H9 (cell line): Measurements from ENCODE around the gene BLMH. TPM values are rescaled to one million over a fixed set of nuclear protein-coding genes. Genes with fewer than 3 reads are reported as not detected.

Experiments used
- DNase-seq: peaks from one replicate; pipeline ENCODE4 v3.0.0-alpha.2; 2017
- H2AFZ ChIP-seq: one replicate; pipeline ENCODE4 v1.6.1; 2013; ENCODE audit warnings: mild to moderate bottlenecking, low read length, control low read depth, moderate library complexity
- H2AK5ac ChIP-seq: 2 replicates; pipeline ENCODE4 v1.6.1; 2013; ENCODE audit warnings: low read length, control low read depth, mixed read lengths; ENCODE audit not compliant: insufficient read length
- H2BK120ac ChIP-seq: one replicate; pipeline ENCODE4 v1.6.1; 2013; ENCODE audit warnings: low read depth, mild to moderate bottlenecking, low read length, control low read depth, inconsistent platforms; ENCODE audit not compliant: poor library complexity, severe bottlenecking
- H2BK12ac ChIP-seq: 2 replicates; pipeline ENCODE4 v1.6.1; 2013; ENCODE audit warnings: low read length, control low read depth, mixed read lengths, low read depth; ENCODE audit not compliant: insufficient read length
- H2BK15ac ChIP-seq: 2 replicates; pipeline ENCODE4 v1.6.1; 2013; ENCODE audit warnings: low read depth, low read length, control low read depth
- H2BK20ac ChIP-seq: one replicate; pipeline ENCODE4 v1.6.1; 2013; ENCODE audit warnings: low read depth, mild to moderate bottlenecking, low read length, control low read depth, inconsistent platforms; ENCODE audit not compliant: poor library complexity, severe bottlenecking
- H2BK5ac ChIP-seq: 2 replicates; pipeline ENCODE4 v1.6.1; 2013; ENCODE audit warnings: low read length, control low read depth, mixed read lengths; ENCODE audit not compliant: insufficient read length
- H3K14ac ChIP-seq: 2 replicates; pipeline ENCODE4 v1.6.1; 2013; ENCODE audit warnings: low read length, control low read depth; ENCODE audit not compliant: insufficient read depth
- H3K18ac ChIP-seq: 2 replicates; pipeline ENCODE4 v1.6.1; 2013; ENCODE audit warnings: low read depth, mild to moderate bottlenecking, mixed read lengths, low read length, control low read depth; ENCODE audit not compliant: insufficient read length
- H3K23ac ChIP-seq: 2 replicates; pipeline ENCODE4 v1.6.1; 2013; ENCODE audit warnings: low read length, control low read depth, mixed read lengths, low read depth; ENCODE audit not compliant: insufficient read length
- H3K23me2 ChIP-seq: 2 replicates; pipeline ENCODE4 v1.6.1; 2013; ENCODE audit warnings: low read depth, mild to moderate bottlenecking, mixed read lengths, low read length, control low read depth; ENCODE audit not compliant: insufficient read length, poor library complexity, severe bottlenecking
- H3K27ac ChIP-seq: 2 replicates; pipeline ENCODE4 v1.5.1; 2013; ENCODE audit warnings: low read length, control low read depth, mixed read lengths, low read depth; ENCODE audit not compliant: insufficient read length
- H3K27me3 ChIP-seq: 2 replicates; pipeline ENCODE4 v1.6.1; 2013; ENCODE audit warnings: low read length, control low read depth, inconsistent platforms; ENCODE audit not compliant: insufficient read depth
- H3K4ac ChIP-seq: 2 replicates; pipeline ENCODE4 v1.6.1; 2013; ENCODE audit warnings: low read depth, mild to moderate bottlenecking, control low read depth, inconsistent platforms, low read length, moderate library complexity
- H3K4me1 ChIP-seq: 2 replicates; pipeline ENCODE4 v1.6.1; 2013; ENCODE audit warnings: low read length, control low read depth, inconsistent platforms; ENCODE audit not compliant: insufficient read depth
- H3K4me2 ChIP-seq: 2 replicates; pipeline ENCODE4 v1.6.1; 2013; ENCODE audit warnings: low read length, control low read depth, mixed read lengths; ENCODE audit not compliant: insufficient read length, insufficient read depth
- H3K56ac ChIP-seq: 2 replicates; pipeline ENCODE4 v1.6.1; 2013; ENCODE audit warnings: low read depth, mild to moderate bottlenecking, mixed read lengths, low read length, control low read depth; ENCODE audit not compliant: insufficient read length
- H3K79me1 ChIP-seq: 2 replicates; pipeline ENCODE4 v1.6.1; 2013; ENCODE audit warnings: low read depth, mild to moderate bottlenecking, moderate library complexity, low read length, control low read depth, inconsistent platforms; ENCODE audit not compliant: insufficient read depth, poor library complexity, severe bottlenecking
- H3K79me2 ChIP-seq: 2 replicates; pipeline ENCODE4 v1.6.1; 2013; ENCODE audit warnings: low read length, control low read depth, inconsistent platforms; ENCODE audit not compliant: insufficient read depth
- H3K9ac ChIP-seq: 2 replicates; pipeline ENCODE4 v1.6.1; 2013; ENCODE audit warnings: low read length, control low read depth, mixed read lengths; ENCODE audit not compliant: insufficient read length; ENCODE audit errors: extremely low read depth
- H3K9me3 ChIP-seq: one replicate; pipeline ENCODE4 v1.6.1; 2013; ENCODE audit warnings: low read depth, low read length, inconsistent platforms; ENCODE audit not compliant: control insufficient read depth
- H3T11ph ChIP-seq: one replicate; pipeline ENCODE4 v1.6.1; 2013; ENCODE audit warnings: mild to moderate bottlenecking, low read length, control low read depth, inconsistent platforms
- H4K20me1 ChIP-seq: one replicate; pipeline ENCODE4 v1.6.1; 2013; ENCODE audit not compliant: control insufficient read depth, insufficient read length, insufficient read depth
- H4K5ac ChIP-seq: 2 replicates; pipeline ENCODE4 v1.6.1; 2013; ENCODE audit warnings: low read depth, mild to moderate bottlenecking, mixed read lengths, low read length, control low read depth; ENCODE audit not compliant: insufficient read length
- H4K8ac ChIP-seq: replicated peaks from 2 replicates; pipeline ENCODE4 v1.6.1; 2013; ENCODE audit warnings: low read length, control low read depth, mixed read lengths, low read depth; ENCODE audit not compliant: insufficient read length
- H4K91ac ChIP-seq: 2 replicates; pipeline ENCODE4 v1.6.1; 2013; ENCODE audit warnings: low read depth, mild to moderate bottlenecking, moderate library complexity, mixed read lengths, low read length, control low read depth; ENCODE audit not compliant: insufficient read length
- H3K27ac Mint-ChIP-seq, 3 experiments: 2 replicates in 2 of 3; 3 replicates in 1 of 3; pipeline ENCODE4 v1.8.0; 2020 to 2021; ENCODE audit warnings: mixed read lengths in 3 of 3, mild to moderate bottlenecking in 1 of 3, moderate library complexity in 1 of 3
- H3K27me3 Mint-ChIP-seq: 2 replicates; pipeline ENCODE4 v1.8.0; 2021; ENCODE audit warnings: low read depth, mild to moderate bottlenecking, moderate library complexity, mixed read lengths
- H3K36me3 Mint-ChIP-seq, 3 experiments: 2 replicates in 2 of 3; 3 replicates in 1 of 3; pipeline ENCODE4 v1.8.0; 2020 to 2021; ENCODE audit warnings: low read depth in 3 of 3, mixed read lengths in 3 of 3; ENCODE audit not compliant: insufficient read depth in 1 of 3
- H3K4me1 Mint-ChIP-seq, 2 experiments: 2 replicates each; pipeline ENCODE4 v1.8.0; 2020; ENCODE audit warnings: mixed read lengths in 2 of 2
- H3K4me3 Mint-ChIP-seq, 2 experiments: 2 replicates in 1 of 2; 3 replicates in 1 of 2; pipeline ENCODE4 v1.8.0; 2020 to 2021; ENCODE audit warnings: mild to moderate bottlenecking in 2 of 2, mixed read lengths in 2 of 2, moderate library complexity in 1 of 2
- H3K9me3 Mint-ChIP-seq, 2 experiments: 2 replicates in 1 of 2; 3 replicates in 1 of 2; pipeline ENCODE4 v1.8.0; 2020; ENCODE audit warnings: mild to moderate bottlenecking in 2 of 2, mixed read lengths in 2 of 2, moderate library complexity in 1 of 2
- CTCF ChIP-seq: fragments of 200-600 bp; sonication (generic); conservative IDR thresholded peaks from 3 replicates; pipeline ENCODE4 v1.8.0; 2021; ENCODE audit warnings: antibody characterized with exemption, mild to moderate bottlenecking
- WGBS: extraction: QIAGEN DNeasy Blood & Tissue Kit; methylation state at CpG from one replicate; pipeline ENCODE4 v1.1.7; 2013; ENCODE audit warnings: missing lambda C conversion rate, low lambda C conversion rate, mixed read lengths; ENCODE audit not compliant: insufficient read length; ENCODE audit errors: extremely low coverage; 5-methylcytosine and 5-hydroxymethylcytosine counted together
- total RNA-seq: library from RNA; stranded (reverse); gene quantifications from 2 replicates; pipeline ENCODE4 v1.2.1, GENCODE V29; 2021

BLMH gene
- total RNA-seq, 1 experiment from 2014 or later: 74.7 TPM

GRCh38 chr17:30323262-30323894 lies 31.6 kb upstream of the BLMH start:
- no peak overlapping the region for H3K27ac ChIP-seq
- no peak overlapping the region for H4K91ac ChIP-seq
- WGBS: no CpG with 5 or more reads among the region's 5 CpGs
- H3K27ac Mint-ChIP-seq: no peak overlapping the region
- H3K23me2 ChIP-seq: no peaks in the 10 kb centered on the region
- no peak overlapping the region for H3K14ac ChIP-seq
- no peaks in the 10 kb centered on the region for H3K79me2 ChIP-seq
- H3K56ac ChIP-seq: no peak overlapping the region
- TF ChIP-seq CTCF: no peak
- H2BK5ac ChIP-seq: no peak overlapping the region
- H3K18ac ChIP-seq: no peak overlapping the region
- no peak overlapping the region for H3T11ph ChIP-seq
- H4K20me1 ChIP-seq: no peaks in the 10 kb centered on the region
- H2BK120ac ChIP-seq: no peak overlapping the region
- H3K79me1 ChIP-seq: no peaks in the 10 kb centered on the region
- H3K27me3 Mint-ChIP-seq: peaks cover 4% of the 10 kb centered on the region
- no peak for DNase-seq
- H3K23ac ChIP-seq: no peak overlapping the region
- H3K4me1 ChIP-seq: no peaks in the 10 kb centered on the region
- no peak overlapping the region for H2BK12ac ChIP-seq
- no peak overlapping the region for H4K8ac ChIP-seq
- H2AK5ac ChIP-seq: no peak overlapping the region
- no peaks in the 10 kb centered on the region for H3K9me3 ChIP-seq
- H3K36me3 Mint-ChIP-seq: no peaks in the 10 kb centered on the region
- no peaks in the 10 kb centered on the region for H3K27me3 ChIP-seq
- no peak overlapping the region for H3K4ac ChIP-seq
- no peak overlapping the region for H3K4me2 ChIP-seq
- 0 out of 4 replicates have a peak, but pooled peaks cover 0 to 3% of the 10 kb centered on the region in 2 experiments for H3K4me1 Mint-ChIP-seq
- no peak overlapping the region for H2AFZ ChIP-seq
- H3K9ac ChIP-seq: no peak overlapping the region
- no peaks in the 10 kb centered on the region for H3K9me3 Mint-ChIP-seq
- H4K5ac ChIP-seq: no peak overlapping the region
- H2BK15ac ChIP-seq: no peak overlapping the region
- no peak overlapping the region for H2BK20ac ChIP-seq
- no peak overlapping the region for H3K4me3 Mint-ChIP-seq
